Measurements from ENCODE around the gene CCNT1.

CCNT1 gene

DNA sequence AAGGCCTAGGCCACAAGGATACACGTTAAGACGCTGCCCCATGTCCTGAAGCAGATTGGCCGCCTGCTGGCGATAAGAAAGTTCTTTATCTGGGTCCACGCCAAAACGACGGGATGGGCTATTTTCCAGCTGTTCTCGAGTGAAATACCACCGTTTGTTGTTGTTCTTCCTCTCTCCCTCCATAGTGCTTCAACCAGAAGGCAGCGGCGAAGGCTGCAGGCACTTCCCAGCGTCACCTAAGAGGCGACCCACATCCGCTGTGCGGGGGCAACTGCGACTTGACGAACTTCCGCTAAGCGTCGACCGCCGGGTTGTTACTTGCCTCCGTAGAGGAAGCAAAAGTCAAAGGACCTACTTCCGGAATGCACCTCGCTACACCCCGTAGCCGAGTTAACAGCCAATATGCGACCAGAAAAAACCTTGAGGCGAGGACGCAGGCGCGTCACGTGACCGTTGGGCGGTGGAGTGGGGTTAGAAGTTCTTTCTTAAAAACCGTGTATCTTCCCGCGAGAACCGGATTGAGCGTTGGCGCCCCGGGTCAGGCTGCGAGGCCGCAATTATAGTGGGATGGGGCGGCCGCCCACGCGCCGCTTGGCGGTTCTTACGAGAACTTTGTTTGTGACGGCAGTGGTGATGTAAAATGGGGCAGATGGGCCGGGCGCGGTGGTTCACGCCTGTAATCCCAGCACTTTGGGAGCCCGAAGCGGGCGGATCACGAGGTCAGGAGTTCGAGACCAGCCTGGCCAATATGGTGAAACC is at the start of gene CCNT1:
TSS of gene CCNT1 (minus strand) at position 215 of the 759 bp plus-strand sequence. CDS start at position 183, 32 bp downstream.
- TF ChIP-seq, protein P1, sequence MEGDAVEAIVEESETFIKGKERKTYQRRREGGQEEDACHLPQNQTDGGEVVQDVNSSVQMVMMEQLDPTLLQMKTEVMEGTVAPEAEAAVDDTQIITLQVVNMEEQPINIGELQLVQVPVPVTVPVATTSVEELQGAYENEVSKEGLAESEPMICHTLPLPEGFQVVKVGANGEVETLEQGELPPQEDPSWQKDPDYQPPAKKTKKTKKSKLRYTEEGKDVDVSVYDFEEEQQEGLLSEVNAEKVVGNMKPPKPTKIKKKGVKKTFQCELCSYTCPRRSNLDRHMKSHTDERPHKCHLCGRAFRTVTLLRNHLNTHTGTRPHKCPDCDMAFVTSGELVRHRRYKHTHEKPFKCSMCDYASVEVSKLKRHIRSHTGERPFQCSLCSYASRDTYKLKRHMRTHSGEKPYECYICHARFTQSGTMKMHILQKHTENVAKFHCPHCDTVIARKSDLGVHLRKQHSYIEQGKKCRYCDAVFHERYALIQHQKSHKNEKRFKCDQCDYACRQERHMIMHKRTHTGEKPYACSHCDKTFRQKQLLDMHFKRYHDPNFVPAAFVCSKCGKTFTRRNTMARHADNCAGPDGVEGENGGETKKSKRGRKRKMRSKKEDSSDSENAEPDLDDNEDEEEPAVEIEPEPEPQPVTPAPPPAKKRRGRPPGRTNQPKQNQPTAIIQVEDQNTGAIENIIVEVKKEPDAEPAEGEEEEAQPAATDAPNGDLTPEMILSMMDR (IDR thresholded peaks at IDR 0.05; ENCODE audit: extremely low read depth, missing control alignments) = no peak

DNA sequence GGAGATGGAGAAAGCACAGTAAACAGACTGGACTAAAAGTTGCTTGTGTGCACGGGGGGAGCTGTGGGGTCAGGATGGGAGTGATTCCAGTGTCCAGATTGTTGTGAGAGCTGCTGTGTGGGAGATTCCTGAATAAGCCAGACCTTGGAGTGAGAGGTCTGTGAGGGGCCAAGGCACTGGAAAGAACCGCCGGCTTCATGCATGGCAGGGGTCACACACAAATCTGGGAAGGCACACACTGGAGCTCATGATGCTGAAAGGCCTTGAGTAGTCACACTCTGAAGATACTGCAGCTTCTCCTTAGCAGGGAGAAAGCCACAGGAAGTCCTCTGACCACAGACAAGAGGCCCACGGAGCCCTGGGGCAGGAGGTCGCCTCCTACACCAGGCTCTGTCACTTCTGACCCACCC is 49.3 kb upstream of the CCNT1 start:
- peak; percentile 46 for DNase-seq (ENCODE audit: low spot score)
- TF ChIP-seq, protein P1 (IDR thresholded peaks at IDR 0.05; ENCODE audit: extremely low read depth, missing control alignments) = no peak

More for the DNA sequence above, at the start of gene CCNT1:
- DNase-seq (ENCODE audit: low spot score) = peak; percentile 97

DNA sequence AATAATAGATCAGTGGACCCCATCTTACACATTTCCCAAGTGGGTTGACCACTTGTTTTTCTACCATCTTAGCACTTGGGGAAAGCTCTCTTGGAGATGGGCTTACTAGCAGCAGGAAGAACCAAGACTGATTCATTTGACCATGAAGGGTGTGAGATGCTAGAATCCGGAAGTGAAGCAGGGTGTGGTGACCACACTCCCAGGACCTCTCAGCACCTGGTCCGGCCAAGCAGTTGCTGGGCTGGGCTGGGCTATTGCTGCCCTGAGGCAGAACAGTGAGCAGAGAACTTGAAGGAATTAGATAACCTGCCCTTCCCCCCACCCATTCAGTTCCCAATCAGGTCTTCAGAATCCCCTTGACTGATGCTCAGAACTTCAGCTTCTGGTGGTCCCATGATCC is 48.0 kb upstream of the CCNT1 start:
- TF ChIP-seq, protein P1 (IDR thresholded peaks at IDR 0.05; ENCODE audit: extremely low read depth, missing control alignments) = no peak
- DNase-seq (ENCODE audit: low spot score) = no peak

DNA sequence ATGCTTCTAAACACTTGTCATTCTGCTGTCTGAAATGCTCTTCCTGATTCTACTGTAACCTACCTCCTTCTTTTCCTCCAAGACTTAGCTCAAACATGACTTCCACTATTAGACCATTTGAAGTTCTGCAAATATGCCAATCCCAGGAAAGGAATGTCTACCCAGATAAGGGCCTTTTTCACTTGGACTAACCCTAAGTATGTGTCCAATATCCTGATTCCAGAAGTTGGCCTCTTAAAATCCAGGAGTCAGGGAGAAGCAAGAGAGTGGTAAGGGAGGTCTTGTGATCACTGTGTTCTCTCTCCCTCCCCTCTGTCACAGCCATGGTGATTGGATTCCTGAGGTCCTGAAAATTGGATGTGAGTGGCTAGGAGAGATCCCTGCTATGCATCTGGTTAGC is 42.2 kb upstream of the CCNT1 start:
- TF ChIP-seq, protein P1 (IDR thresholded peaks at IDR 0.05; ENCODE audit: extremely low read depth, missing control alignments) = no peak

DNA sequence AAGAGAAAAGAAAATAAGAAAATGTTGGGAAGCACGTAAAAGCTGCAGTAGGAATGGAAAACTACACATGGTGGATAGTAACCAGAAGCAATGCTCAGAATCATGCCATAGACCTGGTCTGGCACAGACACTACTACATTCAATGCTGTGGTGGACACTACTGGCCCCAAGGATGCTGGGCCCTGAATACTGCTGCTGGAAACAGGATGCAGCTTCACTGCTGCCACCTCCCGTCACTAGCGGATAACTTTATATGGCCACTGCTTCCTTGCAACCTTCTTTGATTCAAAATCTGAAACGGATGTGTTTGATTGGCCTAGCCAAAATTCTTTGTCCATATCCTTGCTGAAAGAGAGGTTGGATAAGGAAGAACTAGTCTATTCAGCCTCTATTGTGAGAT is 41.7 kb upstream of the CCNT1 start:
- TF ChIP-seq, protein P1 (IDR thresholded peaks at IDR 0.05; ENCODE audit: extremely low read depth, missing control alignments) = no peak
- DNase-seq (ENCODE audit: low spot score) = no peak

More for the DNA sequence above, 42.2 kb upstream of the CCNT1 start:
- DNase-seq (ENCODE audit: low spot score) = no peak

DNA sequence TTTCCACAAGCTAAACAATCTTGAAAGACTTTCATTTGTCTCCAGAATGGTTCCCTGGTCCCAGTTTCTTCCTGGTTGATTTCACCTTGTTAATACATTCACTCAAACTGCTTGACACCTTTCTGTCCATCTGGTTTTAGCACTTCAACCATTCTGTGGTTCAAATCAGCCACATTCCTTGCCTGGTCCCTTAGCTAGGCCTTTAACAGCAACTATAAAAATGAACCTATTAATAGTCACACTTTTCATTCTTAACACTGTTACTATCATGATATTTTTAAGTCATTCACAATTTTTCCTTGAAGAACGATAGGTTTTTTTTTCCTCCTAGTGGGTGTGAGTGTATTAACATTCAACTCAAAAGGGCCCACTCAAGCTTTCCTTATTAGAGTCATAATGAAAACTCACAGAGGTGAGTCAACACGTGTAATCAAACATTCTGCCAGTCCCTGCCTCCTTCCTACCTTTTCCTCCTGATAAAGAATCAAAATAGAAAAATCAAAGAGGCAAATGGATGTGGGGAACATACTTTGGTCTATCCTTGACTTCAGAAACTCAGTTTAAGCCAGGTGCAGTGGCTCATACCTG is 34.4 kb upstream of the CCNT1 start:
- TF ChIP-seq, protein P1 (IDR thresholded peaks at IDR 0.05; ENCODE audit: extremely low read depth, missing control alignments) = no peak
- no peak for DNase-seq (ENCODE audit: low spot score)

DNA sequence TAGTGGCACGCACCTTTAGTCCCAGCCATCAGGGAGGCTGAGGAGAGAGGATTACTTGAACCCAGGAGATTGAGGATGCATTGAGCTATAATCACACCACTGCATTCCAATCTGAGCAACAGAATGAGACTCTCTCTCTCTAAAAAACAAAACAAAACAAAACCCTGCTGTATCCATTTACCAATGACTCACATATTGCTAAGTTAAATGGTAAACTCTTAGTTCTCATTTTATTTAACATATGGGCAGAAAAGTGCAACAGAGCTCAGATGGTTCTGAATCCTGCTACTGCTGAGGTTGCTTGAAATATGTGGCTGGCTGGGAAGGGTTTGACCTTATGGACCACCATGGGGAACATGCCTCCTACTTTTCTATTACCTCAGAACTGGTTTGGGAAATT is 33.7 kb upstream of the CCNT1 start:
- DNase-seq (ENCODE audit: low spot score) = no peak
- TF ChIP-seq, protein P1 (IDR thresholded peaks at IDR 0.05; ENCODE audit: extremely low read depth, missing control alignments) = no peak
